HEK293 (cell line): ENCODE data around the gene B2M.
"Not testable (repeated sequence)": the region's sequence is repeated elsewhere in the genome, so short reads cannot be mapped to it uniquely, and the experiment has no call there.

Experiments used
- CTCF ChIA-PET: fragments of 350-600 bp; formaldehyde crosslinking; extraction: SDS; loops from one replicate; lab custom pipeline; 2021; ENCODE audit warnings: antibody characterized with exemption; lab: Yijun Ruan, JAX
- POLR2A ChIA-PET: fragments of 300-600 bp; formaldehyde crosslinking; extraction: SDS; loops from one replicate; lab custom pipeline; 2020; ENCODE audit warnings: antibody characterized with exemption, inconsistent platforms; lab: Yijun Ruan, JAX
- H3K27ac ChIP-seq: fragments of 200-500 bp; sonication (Bioruptor generic); 2 replicates; pipeline ENCODE4 v1.5.1; 2014; ENCODE audit warnings: low read depth, low read length, control low read depth, inconsistent platforms; ENCODE audit errors: extremely low read depth
- H3K36me3 ChIP-seq, 2 experiments: fragments of 200-500 bp in 1 of 2; sonication (Bioruptor generic) in 1 of 2; 1 replicate in 1 of 2; 2 replicates in 1 of 2; pipeline ENCODE4 v1.5.1; 2014 to 2017; ENCODE audit warnings: inconsistent platforms in 2 of 2, low read length in 2 of 2; ENCODE audit not compliant: control insufficient read depth in 2 of 2, insufficient read depth in 1 of 2
- H3K4me1 ChIP-seq: fragments of 200-500 bp; sonication (Bioruptor generic); 2 replicates; pipeline ENCODE4 v1.5.1; 2014; ENCODE audit warnings: mild to moderate bottlenecking, low read length, inconsistent platforms; ENCODE audit not compliant: control insufficient read depth, insufficient read depth
- H3K4me3 ChIP-seq: 2 replicates; pipeline ENCODE4 v1.5.1; 2011; ENCODE audit warnings: low read depth, mild to moderate bottlenecking, control low read depth, low read length, moderate library complexity
- H3K9me3 ChIP-seq: fragments of 200-500 bp; sonication (Bioruptor generic); 2 replicates; pipeline ENCODE4 v1.5.1; 2014; ENCODE audit warnings: low read depth, low read length, inconsistent platforms; ENCODE audit not compliant: control insufficient read depth, insufficient read depth
- WT1 ChIP-seq: fragments of 450-650 bp; formaldehyde crosslinking; IDR thresholded peaks from 2 replicates; pipeline ENCODE4 v1.5.1; 2016; ENCODE audit warnings: missing biosample characterization, missing genetic modification characterization
- ZBTB10 ChIP-seq: fragments of 450-650 bp; formaldehyde crosslinking; IDR thresholded peaks from 2 replicates; pipeline ENCODE4 v1.5.1; 2016; ENCODE audit warnings: missing biosample characterization, missing genetic modification characterization
- ZNF146 ChIP-seq: fragments of 450-650 bp; formaldehyde crosslinking; IDR thresholded peaks from 2 replicates; pipeline ENCODE4 v1.5.1; 2016; ENCODE audit warnings: missing biosample characterization, missing genetic modification characterization
- ZNF26 ChIP-seq: fragments of 450-650 bp; formaldehyde crosslinking; IDR thresholded peaks from 2 replicates; pipeline ENCODE4 v1.5.1; 2016; ENCODE audit warnings: missing biosample characterization, missing genetic modification characterization
- ZNF280D ChIP-seq: fragments of 450-650 bp; formaldehyde crosslinking; IDR thresholded peaks from 2 replicates; pipeline ENCODE4 v1.5.1; 2016; ENCODE audit warnings: missing biosample characterization, missing genetic modification characterization
- ZNF302 ChIP-seq: fragments of 450-650 bp; formaldehyde crosslinking; IDR thresholded peaks from 2 replicates; pipeline ENCODE4 v1.5.1; 2016; ENCODE audit warnings: missing biosample characterization, missing genetic modification characterization, low read depth
- ZNF354C ChIP-seq: fragments of 450-650 bp; formaldehyde crosslinking; IDR thresholded peaks from 2 replicates; pipeline ENCODE4 v1.5.1; 2016; ENCODE audit warnings: missing biosample characterization, missing genetic modification characterization, low read depth, borderline replicate concordance
- ZNF580 ChIP-seq: fragments of 450-650 bp; formaldehyde crosslinking; IDR thresholded peaks from 2 replicates; pipeline ENCODE4 v1.5.1; 2016; ENCODE audit warnings: missing biosample characterization, missing genetic modification characterization
- ZNF624 ChIP-seq: fragments of 450-650 bp; formaldehyde crosslinking; IDR thresholded peaks from 2 replicates; pipeline ENCODE4 v1.5.1; 2017; ENCODE audit warnings: missing biosample characterization, missing genetic modification characterization
- ZNF837 ChIP-seq: fragments of 450-650 bp; formaldehyde crosslinking; IDR thresholded peaks from 2 replicates; pipeline ENCODE4 v1.5.1; 2016; ENCODE audit warnings: missing biosample characterization, missing genetic modification characterization
- ZSCAN18 ChIP-seq: fragments of 450-650 bp; formaldehyde crosslinking; IDR thresholded peaks from 2 replicates; pipeline ENCODE4 v1.5.1; 2016; ENCODE audit warnings: missing biosample characterization, missing genetic modification characterization
- ZSCAN5A ChIP-seq: fragments of 450-650 bp; formaldehyde crosslinking; IDR thresholded peaks from 2 replicates; pipeline ENCODE4 v1.5.1; 2016; ENCODE audit warnings: missing biosample characterization, missing genetic modification characterization

Gene B2M

GRCh38 chr15:44689318-44689717 lies 22.0 kb upstream of the B2M start:
- TF ChIP-seq ZNF280D (tag by site-specific recombination): peak; percentile 90; the same call in 1 of the 2 replicates
- 0 out of 2 replicates have a peak, but pooled peaks have one; percentile 19 for TF ChIP-seq ZNF580 (tag by site-specific recombination)
- TF ChIP-seq ZNF146 (tag by site-specific recombination): peak; percentile 98
- H3K9me3 ChIP-seq, H3K4me3 ChIP-seq, H3K4me1 ChIP-seq, H3K36me3 ChIP-seq, POLR2A ChIA-PET, H3K27ac ChIP-seq: not testable (repeated sequence)
- CTCF ChIA-PET: interaction anchor here (0.8 kb wide), 1 partner anchor 26 kb away, joined by 3 read pairs; the partner anchor contains the start of gene SPG11

GRCh38 chr15:44690245-44690644 lies 21.1 kb upstream of the B2M start:
- H3K4me1 ChIP-seq, H3K4me3 ChIP-seq, H3K9me3 ChIP-seq, POLR2A ChIA-PET, H3K27ac ChIP-seq, H3K36me3 ChIP-seq: not testable (repeated sequence)
- CTCF ChIA-PET: interaction anchor here (0.7 to 0.8 kb wide), 2 partner anchors 21 to 39 kb away, joined by 3 to 4 read pairs; partner anchors contain the start of genes B2M and PATL2

GRCh38 chr15:44692659-44693058 lies 18.7 kb upstream of the B2M start:
- POLR2A ChIA-PET: no interaction called here
- H3K36me3 ChIP-seq: no peaks in the 10 kb centered on the region
- H3K4me1 ChIP-seq: no peaks in the 10 kb centered on the region
- H3K4me3 ChIP-seq: no peak overlapping the region
- H3K9me3 ChIP-seq: no peaks in the 10 kb centered on the region
- CTCF ChIA-PET: interaction anchor here (0.6 kb wide), 1 partner anchor 44 kb away, joined by 3 read pairs; no protein-coding TSS in a partner anchor
- no peak overlapping the region for H3K27ac ChIP-seq
- no peak for TF ChIP-seq ZNF302 (tag by site-specific recombination)
- no peak for TF ChIP-seq ZSCAN18 (tag by site-specific recombination)
- no peak for TF ChIP-seq ZNF837 (tag by site-specific recombination)
- TF ChIP-seq ZBTB10 (tag by site-specific recombination): no peak

GRCh38 chr15:44694416-44694815 lies 16.9 kb upstream of the B2M start:
- POLR2A ChIA-PET: interaction anchor here (1.0 kb wide), 1 partner anchor 31 kb away, joined by 5 read pairs; the partner anchor contains the start of gene SPG11
- CTCF ChIA-PET: no interaction called here
- no peak for TF ChIP-seq ZNF26 (tag by site-specific recombination)
- TF ChIP-seq ZNF354C (tag by site-specific recombination): no peak
- TF ChIP-seq ZSCAN5A (tag by site-specific recombination): no peak
- no peak for TF ChIP-seq ZNF624 (tag by site-specific recombination)
- TF ChIP-seq WT1 (tag by site-specific recombination): no peak

More at GRCh38 chr15:44694416-44694815, 16.9 kb upstream of the B2M start:
- Histone ChIP-seq H3K9me3 (no peaks in the 10 kb centered on the region), H3K36me3 (no peaks in the 10 kb centered on the region), H3K4me1 (no peaks in the 10 kb centered on the region), H3K27ac (no peak overlapping the region), H3K4me3 (no peak overlapping the region)
